Immature natural killer cell (primary cell): ENCODE measurements around the gene TLE4. TPM values are rescaled to one million over a fixed set of nuclear protein-coding genes. Genes with fewer than 3 reads are reported as not detected.
A peak's percentile ranks its signal among the peaks of the same experiment; 100 is the strongest.

Source experiments
- DNase-seq, 3 donors: peaks; one replicate each; pipeline ENCODE4 v3.0.0; 2022; ENCODE audit warnings: mixed read lengths in 1 of 3
- H3K27ac Mint-ChIP-seq, 6 donors: one replicate each; pipeline ENCODE4 v1.8.0; 2020; ENCODE audit warnings: mixed read lengths in 6 of 6, mild to moderate bottlenecking in 5 of 6, inconsistent platforms in 4 of 6, moderate library complexity in 3 of 6
- H3K27me3 Mint-ChIP-seq, 3 donors: one replicate each; pipeline ENCODE4 v1.8.0; 2020 to 2021; ENCODE audit warnings: low read depth in 3 of 3, mild to moderate bottlenecking in 3 of 3, mixed read lengths in 3 of 3, moderate library complexity in 3 of 3, inconsistent platforms in 1 of 3
- H3K36me3 Mint-ChIP-seq, 3 donors: one replicate each; pipeline ENCODE4 v1.8.0; 2020; ENCODE audit warnings: mixed read lengths in 3 of 3, inconsistent platforms in 2 of 3, mild to moderate bottlenecking in 2 of 3
- H3K4me1 Mint-ChIP-seq, 2 donors: one replicate each; pipeline ENCODE4 v1.8.0; 2020; ENCODE audit warnings: inconsistent platforms in 2 of 2, mild to moderate bottlenecking in 2 of 2, mixed read lengths in 2 of 2, moderate library complexity in 1 of 2
- H3K4me3 Mint-ChIP-seq, 5 donors: one replicate each; pipeline ENCODE4 v1.8.0; 2020; ENCODE audit warnings: mild to moderate bottlenecking in 5 of 5, mixed read lengths in 5 of 5, inconsistent platforms in 3 of 5, moderate library complexity in 3 of 5
- H3K9me3 Mint-ChIP-seq, 6 donors: one replicate each; pipeline ENCODE4 v1.8.0; 2020; ENCODE audit warnings: mild to moderate bottlenecking in 6 of 6, mixed read lengths in 6 of 6, inconsistent platforms in 4 of 6, moderate library complexity in 3 of 6
- polyA plus RNA-seq, 3 donors: library from polyadenylated mRNA; unstranded; fragments of 300-500 nt; fragmentation: Illumina TruSeq; gene quantifications; one replicate each; pipeline ENCODE4 v1.2.3, GENCODE V29; 2021

TLE4 gene
- polyA plus RNA-seq, 3 donors from 2014 or later = 38.0 to 41.4 (median 38.1) TPM

GRCh38 chr9:79616013-79616412 is 44.2 kb downstream of the TLE4 start:
- H3K4me3 Mint-ChIP-seq = no peak overlapping the region
- H3K4me1 Mint-ChIP-seq = peaks cover 49 to 78% of the 10 kb centered on the region in 2 donors
- DNase-seq = no peak
- H3K27me3 Mint-ChIP-seq = no peaks in the 10 kb centered on the region
- H3K36me3 Mint-ChIP-seq = no peaks in the 10 kb centered on the region
- no peak overlapping the region for H3K27ac Mint-ChIP-seq
- no peaks in the 10 kb centered on the region for H3K9me3 Mint-ChIP-seq

- H3K27me3 Mint-ChIP-seq = no peaks in the 10 kb centered on the region
- no peak overlapping the region for H3K27ac Mint-ChIP-seq
- H3K4me1 Mint-ChIP-seq = peaks cover 55 to 81% of the 10 kb centered on the region in 2 donors
- H3K4me3 Mint-ChIP-seq = no peak overlapping the region
- H3K36me3 Mint-ChIP-seq = no peaks in the 10 kb centered on the region
- DNase-seq = no peak
- no peaks in the 10 kb centered on the region for H3K9me3 Mint-ChIP-seq
Observed at GRCh38 chr9:79616971-79617370, 45.2 kb downstream of the TLE4 start.

- Mint-ChIP-seq H3K27ac (no peak overlapping the region), H3K4me3 (no peak overlapping the region), H3K4me1 (peaks cover 57 to 81% of the 10 kb centered on the region in 2 donors), H3K36me3 (no peaks in the 10 kb centered on the region), H3K9me3 (no peaks in the 10 kb centered on the region), H3K27me3 (no peaks in the 10 kb centered on the region)
- DNase-seq = no peak
Observed at GRCh38 chr9:79617395-79617794, 45.6 kb downstream of the TLE4 start.

- peak overlapping the region in 4 of 5 donors; percentile 19 to 61 (median 24) for H3K4me3 Mint-ChIP-seq
- H3K27me3 Mint-ChIP-seq = peaks cover 4 to 10% (median 7%) of the 10 kb centered on the region in 3 donors
- DNase-seq = no peak
- no peaks in the 10 kb centered on the region for H3K9me3 Mint-ChIP-seq
- peak overlapping the region in 2 of 6 donors; percentile 52 to 71 for H3K27ac Mint-ChIP-seq
- H3K36me3 Mint-ChIP-seq = no peaks in the 10 kb centered on the region
- H3K4me1 Mint-ChIP-seq = peaks cover 52 to 82% of the 10 kb centered on the region in 2 donors
Observed at GRCh38 chr9:79619930-79620329, 48.2 kb downstream of the TLE4 start.

DNA sequence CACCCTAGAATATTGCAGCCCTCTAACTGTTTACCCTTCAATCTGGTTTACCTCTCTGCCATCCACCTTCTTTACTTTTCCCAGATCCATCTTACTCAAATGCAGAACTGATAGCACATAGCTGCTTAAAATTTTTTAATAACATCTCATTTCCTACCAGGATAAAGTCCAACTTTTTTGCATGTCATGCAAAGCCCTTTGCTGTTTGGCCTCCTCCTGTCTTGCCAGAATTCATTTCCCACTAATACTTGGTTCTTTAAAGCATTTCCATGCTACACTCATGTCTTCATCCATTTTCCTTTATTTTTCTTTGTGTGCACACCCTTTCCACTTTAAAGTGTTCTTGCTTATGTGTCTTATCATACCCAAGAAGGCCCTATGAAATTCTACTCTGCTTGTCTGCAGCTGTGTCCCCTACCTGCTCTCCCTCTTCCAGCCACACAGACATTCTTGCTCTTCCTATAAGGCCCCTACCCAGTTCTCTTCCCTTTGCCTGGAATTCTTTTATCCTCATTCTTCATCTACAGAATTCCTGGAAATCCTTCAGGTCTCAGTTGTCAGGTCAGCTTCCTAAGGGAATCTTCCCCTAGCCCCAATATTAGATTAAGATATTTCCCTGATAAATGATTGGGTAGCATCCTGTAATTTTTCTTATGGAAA is 50.3 kb downstream of the TLE4 start:
- Mint-ChIP-seq H3K9me3 (no peaks in the 10 kb centered on the region), H3K4me1 (peaks cover 68 to 81% of the 10 kb centered on the region in 2 donors), H3K4me3 (no peak overlapping the region), H3K27ac (peak overlapping the region; percentile 2 to 53 (median 24)), H3K36me3 (no peaks in the 10 kb centered on the region), H3K27me3 (peaks cover 4 to 10% (median 7%) of the 10 kb centered on the region in 3 donors)
- DNase-seq = no peak

- DNase-seq = peak; percentile 84 to 85 (median 84)
- Mint-ChIP-seq H3K36me3 (peaks cover 0 to 8% (median 4%) of the 10 kb centered on the region in 3 donors), H3K4me1 (peaks cover 83 to 91% of the 10 kb centered on the region in 2 donors), H3K27ac (peak overlapping the region; percentile 82 to 94 (median 93)), H3K27me3 (peaks cover 6 to 10% (median 7%) of the 10 kb centered on the region in 3 donors), H3K4me3 (peak overlapping the region; percentile 73 to 85 (median 79)), H3K9me3 (no peaks in the 10 kb centered on the region)
Observed at GRCh38 chr9:79623799-79624721, 52.3 kb downstream of the TLE4 start.

DNA sequence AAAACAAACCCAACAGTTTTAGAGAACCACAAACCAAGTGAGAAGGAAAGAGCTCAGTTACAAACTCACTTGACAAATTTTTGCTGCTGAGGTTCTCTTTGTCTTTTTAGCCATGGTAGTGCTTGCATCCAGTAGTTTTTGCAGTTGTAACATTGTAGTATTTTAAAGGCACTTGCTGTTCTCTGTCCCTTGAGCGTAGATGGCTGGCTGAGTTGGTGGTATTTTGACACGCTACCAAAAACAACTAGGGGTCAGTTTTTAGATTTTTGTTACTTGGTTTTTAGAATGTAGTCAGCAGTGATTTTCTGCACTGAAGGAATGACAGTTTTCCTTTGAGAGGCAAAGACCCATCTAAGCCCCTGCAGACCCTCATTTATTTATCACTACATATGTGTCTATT is 58.0 kb downstream of the TLE4 start:
- no peaks in the 10 kb centered on the region for H3K9me3 Mint-ChIP-seq
- H3K27ac Mint-ChIP-seq = peak overlapping the region; percentile 26 to 85 (median 70)
- peak overlapping the region; percentile 62 to 84 (median 73) for H3K4me3 Mint-ChIP-seq
- H3K36me3 Mint-ChIP-seq = peaks cover 0 to 8% (median 4%) of the 10 kb centered on the region in 3 donors
- H3K27me3 Mint-ChIP-seq = peaks cover 2 to 4% (median 4%) of the 10 kb centered on the region in 3 donors
- DNase-seq = no peak
- H3K4me1 Mint-ChIP-seq = peaks cover 86 to 88% of the 10 kb centered on the region in 2 donors

DNA sequence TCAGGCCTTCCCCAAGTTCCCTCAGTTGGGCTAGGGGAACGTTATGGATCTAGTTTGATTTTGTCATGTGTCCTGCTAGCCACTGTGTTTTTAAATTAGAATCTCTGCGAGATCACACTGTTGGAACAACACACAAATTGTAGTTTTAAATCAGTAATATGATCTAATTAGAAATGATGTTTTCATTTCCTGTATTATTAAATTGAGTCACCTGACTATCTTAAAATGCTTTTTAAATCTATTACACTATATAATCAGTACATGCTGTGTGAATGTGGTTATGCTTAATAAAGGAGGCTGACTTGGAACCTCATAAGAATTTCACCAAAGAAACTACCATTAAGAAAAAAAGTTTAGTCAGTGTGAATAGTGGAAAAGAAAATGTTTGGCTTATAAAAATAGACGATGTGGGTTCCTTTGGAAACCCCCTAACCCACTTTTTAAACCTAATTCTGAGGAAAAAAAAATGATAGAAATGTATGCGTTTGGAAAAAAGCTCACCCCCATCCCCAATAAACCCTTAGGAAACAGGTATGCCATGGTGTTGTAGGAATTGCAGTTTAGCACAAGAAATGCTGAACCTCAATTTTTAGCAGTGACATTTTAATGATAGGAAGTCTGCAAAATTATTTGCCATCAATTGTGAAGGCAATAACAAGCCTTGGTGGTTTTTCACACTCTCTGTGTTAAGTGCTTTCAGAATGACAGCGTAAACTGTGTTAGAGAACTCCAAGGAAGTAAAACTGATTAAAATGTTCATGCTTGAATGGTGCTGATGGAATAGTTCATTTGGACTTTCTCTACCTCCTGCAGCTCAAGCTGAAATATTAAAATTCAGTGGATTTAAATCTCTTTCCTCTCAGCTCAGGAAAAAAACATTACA is 59.0 kb downstream of the TLE4 start:
- H3K9me3 Mint-ChIP-seq = no peaks in the 10 kb centered on the region
- peaks cover 87 to 93% of the 10 kb centered on the region in 2 donors for H3K4me1 Mint-ChIP-seq
- DNase-seq = peak; percentile 43 to 49 (median 43)
- H3K27ac Mint-ChIP-seq = peak overlapping the region; percentile 60 to 92 (median 84)
- peaks cover 0 to 8% (median 4%) of the 10 kb centered on the region in 3 donors for H3K36me3 Mint-ChIP-seq
- peak overlapping the region; percentile 71 to 91 (median 81) for H3K4me3 Mint-ChIP-seq
- peaks cover 2 to 4% (median 4%) of the 10 kb centered on the region in 3 donors for H3K27me3 Mint-ChIP-seq

DNA sequence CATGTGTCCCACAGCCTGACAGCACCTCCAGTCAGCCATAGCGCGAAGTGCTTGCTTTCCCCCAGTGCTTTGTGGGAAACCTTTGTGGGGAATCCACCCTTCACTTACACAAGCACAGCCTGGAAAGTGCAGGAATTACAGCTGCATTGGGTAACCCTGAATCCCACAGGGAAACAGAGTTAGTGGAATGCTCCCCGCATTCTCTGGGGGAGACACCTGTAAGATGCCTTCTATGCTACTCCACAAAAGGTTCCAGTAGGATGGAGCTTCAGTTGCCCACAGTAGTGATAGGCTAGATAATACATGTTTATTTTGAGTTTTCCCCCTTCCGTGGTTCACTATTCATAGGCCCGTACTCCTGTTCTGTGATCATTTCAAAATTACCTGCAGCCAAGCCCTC is 60.3 kb downstream of the TLE4 start:
- Mint-ChIP-seq H3K9me3 (no peaks in the 10 kb centered on the region), H3K27ac (peak overlapping the region in 5 of 6 donors; percentile 21 to 92 (median 46)), H3K4me1 (peaks cover 86 to 89% of the 10 kb centered on the region in 2 donors), H3K4me3 (peak overlapping the region; percentile 1 to 91 (median 39)), H3K36me3 (peaks cover 0 to 8% (median 4%) of the 10 kb centered on the region in 3 donors), H3K27me3 (peaks cover 2 to 4% (median 4%) of the 10 kb centered on the region in 3 donors)
- DNase-seq = no peak

GRCh38 chr9:79632705-79633104 is 60.9 kb downstream of the TLE4 start:
- H3K27me3 Mint-ChIP-seq = peaks cover 2 to 4% (median 4%) of the 10 kb centered on the region in 3 donors
- no peaks in the 10 kb centered on the region for H3K9me3 Mint-ChIP-seq
- DNase-seq = no peak
- peak overlapping the region; percentile 56 to 88 (median 84) for H3K27ac Mint-ChIP-seq
- H3K36me3 Mint-ChIP-seq = peaks cover 0 to 4% (median 4%) of the 10 kb centered on the region in 3 donors
- peaks cover 86 to 89% of the 10 kb centered on the region in 2 donors for H3K4me1 Mint-ChIP-seq
- peak overlapping the region in 4 of 5 donors; percentile 20 to 71 (median 54) for H3K4me3 Mint-ChIP-seq

DNA sequence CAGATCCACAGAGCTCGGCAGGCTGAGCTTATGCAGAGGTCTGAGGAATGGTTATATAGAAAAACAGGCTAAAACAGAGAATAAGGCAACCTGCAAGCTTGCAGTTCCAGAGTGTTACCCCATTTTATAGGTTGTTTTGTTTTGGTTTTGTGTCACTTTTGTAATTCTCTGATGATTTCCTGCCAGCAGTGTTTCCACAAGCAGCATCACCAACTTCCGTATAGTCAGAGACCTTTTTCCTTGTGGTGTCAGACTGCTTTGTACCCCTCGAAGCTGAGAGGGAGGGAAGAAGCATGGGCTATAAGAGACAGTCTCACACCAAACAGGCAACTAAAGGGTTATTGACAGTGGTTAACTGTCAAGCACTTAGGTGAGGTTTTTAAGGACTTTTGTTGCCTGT is 61.8 kb downstream of the TLE4 start:
- no peaks in the 10 kb centered on the region for H3K9me3 Mint-ChIP-seq
- peaks cover 2 to 4% (median 2%) of the 10 kb centered on the region in 3 donors for H3K27me3 Mint-ChIP-seq
- peaks cover 1 to 2% (median 2%) of the 10 kb centered on the region in 3 donors for H3K36me3 Mint-ChIP-seq
- peaks cover 86 to 89% of the 10 kb centered on the region in 2 donors for H3K4me1 Mint-ChIP-seq
- H3K4me3 Mint-ChIP-seq = peak overlapping the region; percentile 5 to 71 (median 56)
- H3K27ac Mint-ChIP-seq = peak overlapping the region; percentile 56 to 88 (median 84)
- peak; percentile 24 to 29 (median 26) for DNase-seq

DNA sequence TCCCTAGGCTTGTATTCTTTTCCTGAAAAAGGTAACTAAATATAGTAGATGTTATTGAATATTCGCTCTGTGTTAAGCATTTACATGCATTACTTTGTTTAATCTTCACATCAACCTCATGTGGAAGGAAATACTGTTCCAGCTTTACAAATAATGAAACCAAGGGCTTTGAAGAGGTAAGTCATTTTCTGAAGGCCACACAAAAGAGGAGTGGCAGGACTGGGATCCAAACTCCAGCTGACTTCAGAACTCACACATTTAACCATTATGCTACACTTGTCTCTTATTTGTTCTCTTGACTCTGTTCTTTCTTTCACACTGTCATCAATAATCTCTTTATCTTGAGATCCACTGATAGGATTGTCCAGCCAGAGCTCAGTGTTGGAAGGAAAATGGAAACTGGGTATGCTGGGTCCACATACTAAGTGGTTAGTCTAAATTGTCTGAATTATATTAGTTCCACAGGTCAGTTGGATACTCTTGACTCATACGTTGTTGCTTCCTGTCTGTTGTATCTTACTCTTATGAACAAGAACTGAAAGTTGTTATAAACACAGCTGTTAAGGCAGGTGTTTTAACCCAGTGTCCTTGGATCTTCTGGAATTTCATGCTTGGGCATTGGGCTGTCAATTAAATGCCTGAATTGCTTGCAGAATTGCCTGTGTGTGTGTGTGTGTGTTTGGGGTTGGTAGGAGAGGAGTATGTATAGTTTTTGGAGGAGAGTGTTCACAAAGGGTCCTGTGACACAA is 65.6 kb downstream of the TLE4 start:
- Mint-ChIP-seq H3K9me3 (peaks cover 0 to 3% (median 0%) of the 10 kb centered on the region in 6 donors), H3K4me1 (peaks cover 68 to 83% of the 10 kb centered on the region in 2 donors), H3K36me3 (peaks cover 5 to 7% (median 5%) of the 10 kb centered on the region in 3 donors), H3K27me3 (peaks cover 0 to 4% (median under 1%) of the 10 kb centered on the region in 3 donors), H3K4me3 (peak overlapping the region in 1 of 5 donors; percentile 4), H3K27ac (peak overlapping the region in 4 of 6 donors; percentile 9 to 56 (median 38))
- DNase-seq = no peak
